Kidney tubule cell (primary cell): ENCODE data around the gene DEGS2.
A peak's percentile ranks its signal among the peaks of the same experiment; 100 is the strongest.

Experiments
- DNase-seq: peaks from one replicate; pipeline ENCODE4 v3.0.0-alpha.2; 2018; ENCODE audit warnings: low spot score

DEGS2 gene

DNA sequence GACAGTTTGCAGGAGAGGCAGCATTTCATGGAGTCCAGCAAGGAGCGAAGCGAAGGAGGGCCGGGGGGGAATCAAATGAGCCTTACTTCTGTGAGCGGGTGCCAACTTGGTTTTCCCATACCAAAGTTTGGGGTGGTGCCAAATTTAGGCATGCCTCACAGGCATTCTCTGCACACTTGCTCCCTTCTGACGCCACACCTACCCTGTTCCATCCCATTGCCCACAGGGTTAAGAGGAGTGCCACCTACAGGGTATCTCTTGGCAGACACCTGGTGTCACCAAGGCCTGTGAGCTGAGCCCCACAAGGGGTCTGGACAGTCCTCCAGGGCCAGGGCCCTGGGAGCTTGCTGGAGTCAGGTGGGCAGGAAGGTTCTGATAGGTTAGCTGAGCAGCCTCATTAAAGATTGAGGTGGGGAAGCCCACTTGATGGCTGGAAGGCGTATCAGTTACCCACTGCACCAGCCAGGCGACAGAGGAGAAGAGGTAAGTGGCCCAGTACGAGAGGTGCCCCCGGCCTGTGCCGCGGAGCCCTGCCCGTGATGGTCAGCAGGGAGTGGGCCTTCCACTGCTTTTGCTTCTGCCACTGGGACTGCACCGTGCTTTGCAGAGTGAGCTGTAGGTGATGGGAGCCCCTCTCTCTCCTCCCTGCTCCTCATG lies 45.2 kb downstream of the DEGS2 start:
- peak; percentile 28 for DNase-seq

- DNase-seq: no peak
These were observed 47.3 kb downstream of the DEGS2 start for GRCh38 chr14:100111931-100112704.

DNA sequence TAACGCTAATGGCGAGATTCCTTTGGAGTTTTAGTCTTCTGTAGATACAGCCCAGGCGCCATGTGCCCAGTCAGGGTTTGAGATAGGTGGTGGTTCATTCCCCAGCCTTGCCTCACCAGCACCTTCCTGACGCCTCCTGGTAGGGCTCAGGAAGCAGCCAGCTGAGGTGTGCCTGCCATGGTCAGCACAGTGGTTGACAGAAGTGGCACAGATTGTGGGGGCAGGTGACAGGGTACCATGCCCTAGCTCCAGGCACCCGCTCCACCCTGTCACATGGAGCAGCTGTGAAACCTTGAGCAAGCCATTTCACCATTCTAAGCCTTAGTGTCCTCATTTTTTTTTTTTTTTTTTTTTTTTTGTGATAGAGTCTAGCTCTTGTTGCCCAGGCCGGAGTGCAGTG lies 48.6 kb downstream of the DEGS2 start:
- no peak for DNase-seq

GRCh38 chr14:100109594-100109955 lies 49.9 kb downstream of the DEGS2 start:
- no peak for DNase-seq

DNA sequence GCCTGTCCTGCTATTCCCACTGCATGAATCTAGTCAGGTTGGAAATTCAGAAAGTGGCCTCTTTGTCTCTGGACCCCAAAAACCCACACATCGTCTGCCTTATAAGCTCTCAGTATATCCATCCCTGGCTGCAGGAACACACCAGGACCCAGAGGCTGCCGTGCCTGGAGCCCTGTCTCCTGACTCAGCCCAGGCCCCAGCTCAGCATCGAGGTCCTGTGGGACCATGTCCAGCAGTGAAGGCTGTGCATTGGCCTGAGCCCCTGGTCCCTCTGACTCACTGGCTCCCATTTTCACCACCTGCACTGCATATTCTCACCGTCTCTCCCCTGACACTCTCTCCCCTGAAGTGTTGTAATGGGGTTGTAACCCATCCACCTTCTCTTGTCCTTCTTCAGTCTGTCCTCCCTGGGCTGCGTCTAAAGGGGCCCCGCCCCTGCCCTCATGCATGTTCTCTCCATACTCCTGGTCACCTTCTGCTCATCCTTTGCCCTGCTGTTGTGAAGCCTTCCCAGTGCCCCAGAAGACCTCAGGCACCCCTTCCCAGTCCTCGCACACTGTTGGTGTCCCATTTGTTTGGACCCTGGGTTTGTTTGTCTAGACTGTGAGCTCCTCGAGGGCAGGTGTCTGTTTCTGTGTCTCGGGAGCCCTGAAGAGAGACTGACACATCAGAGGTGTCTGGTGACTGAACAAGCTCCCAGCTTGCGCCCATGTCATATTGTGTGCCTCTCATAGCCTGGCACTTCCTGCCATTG lies 50.4 kb downstream of the DEGS2 start:
- DNase-seq: no peak

DNA sequence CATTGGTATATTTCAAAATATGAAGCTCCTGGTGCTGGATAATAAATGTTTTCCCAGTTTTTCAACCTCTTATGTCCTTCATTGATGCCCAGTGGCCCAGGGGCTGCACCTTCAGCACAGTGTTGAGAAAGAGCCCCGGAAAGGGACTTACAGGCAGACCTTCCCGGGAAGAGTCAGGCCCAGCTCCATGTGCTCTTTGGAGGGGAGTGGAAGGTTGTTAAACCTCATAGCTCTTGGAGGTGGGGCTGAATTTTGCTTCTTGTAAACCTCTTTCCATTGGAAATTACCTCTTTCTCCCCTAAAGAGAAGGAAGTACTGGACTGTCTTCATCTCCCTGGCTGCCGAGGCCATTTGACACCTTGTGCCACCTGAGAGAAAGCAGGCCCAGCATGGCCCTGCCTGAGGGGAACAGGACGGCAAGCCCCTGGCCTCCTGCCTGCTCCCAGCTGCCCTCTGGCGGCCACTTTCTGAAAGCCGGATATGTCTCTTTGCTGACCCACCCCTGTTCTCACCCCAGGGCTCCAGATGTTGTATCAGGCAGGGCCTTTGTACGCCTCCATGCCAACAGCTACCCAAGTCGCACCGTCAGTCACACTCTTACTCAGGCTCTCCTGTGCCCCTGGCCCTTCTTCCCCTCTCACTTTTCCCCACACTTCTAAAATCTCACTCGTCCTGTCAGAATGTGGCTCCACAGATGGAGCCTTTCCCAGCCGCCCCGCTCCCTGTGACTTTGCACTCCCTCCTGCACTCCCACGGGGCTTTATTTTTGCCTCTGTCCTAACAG lies 51.2 kb downstream of the DEGS2 start:
- peak; percentile 69 for DNase-seq

DNA sequence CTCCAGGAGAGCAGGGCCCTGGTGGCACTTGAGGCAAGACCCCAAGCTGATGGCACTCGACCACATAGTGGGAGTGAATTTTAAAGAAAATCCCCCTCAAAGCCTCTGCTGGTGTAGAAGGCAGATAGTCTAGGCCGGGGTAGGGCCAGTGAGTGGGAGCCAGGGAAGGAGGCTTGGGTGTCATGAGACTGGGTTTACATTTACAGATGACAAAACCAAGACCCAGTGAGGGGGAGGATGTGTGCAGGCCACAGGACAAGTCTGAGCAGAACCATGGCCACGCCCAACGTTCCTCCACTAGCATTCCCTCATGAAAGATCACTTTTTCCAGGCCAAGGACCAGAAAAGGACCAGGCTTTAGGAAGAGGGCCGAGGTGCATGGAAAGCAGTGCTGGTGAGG lies 52.2 kb downstream of the DEGS2 start:
- DNase-seq: no peak

DNA sequence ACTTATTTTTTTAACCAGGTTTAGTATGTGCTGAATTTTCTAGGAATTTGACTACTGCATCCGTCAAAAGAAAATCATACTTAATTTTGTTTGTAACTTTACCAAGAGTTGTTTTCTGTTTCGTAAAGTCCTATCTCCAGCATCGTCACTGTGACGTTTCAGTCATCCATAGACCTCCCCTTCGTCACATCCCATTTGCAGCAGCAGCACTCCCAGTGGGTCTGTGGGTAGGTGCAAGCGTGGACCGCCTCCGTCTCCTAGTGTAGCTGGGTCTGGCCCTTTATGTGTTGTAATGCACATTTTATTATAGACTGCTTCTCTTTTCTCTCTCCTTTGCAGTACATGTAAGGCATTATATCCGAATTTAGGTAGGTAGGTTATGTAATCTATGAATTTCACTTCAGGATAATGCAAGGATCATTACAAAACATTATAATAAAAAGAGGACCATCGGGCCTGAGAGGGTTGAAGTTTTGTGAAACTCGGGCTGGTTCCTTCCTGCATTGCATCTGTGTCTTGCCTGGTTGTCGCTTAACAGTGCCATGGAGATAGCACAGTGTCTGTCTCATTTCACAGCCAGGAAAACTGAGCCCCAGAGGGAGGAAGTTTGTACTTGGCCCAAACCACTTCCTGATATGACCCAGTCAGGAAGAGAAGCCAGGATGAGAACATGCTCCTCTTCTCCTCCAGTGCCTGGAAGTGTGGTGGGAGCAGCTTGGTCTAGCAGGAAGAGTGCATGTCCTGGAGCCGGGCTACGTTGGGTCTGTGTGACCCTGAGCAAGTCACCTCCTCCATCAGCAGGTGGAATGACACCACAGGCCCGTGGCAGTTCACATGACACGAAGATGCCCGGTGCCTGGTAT lies 53.0 kb downstream of the DEGS2 start:
- peak; percentile 9 for DNase-seq

DNA sequence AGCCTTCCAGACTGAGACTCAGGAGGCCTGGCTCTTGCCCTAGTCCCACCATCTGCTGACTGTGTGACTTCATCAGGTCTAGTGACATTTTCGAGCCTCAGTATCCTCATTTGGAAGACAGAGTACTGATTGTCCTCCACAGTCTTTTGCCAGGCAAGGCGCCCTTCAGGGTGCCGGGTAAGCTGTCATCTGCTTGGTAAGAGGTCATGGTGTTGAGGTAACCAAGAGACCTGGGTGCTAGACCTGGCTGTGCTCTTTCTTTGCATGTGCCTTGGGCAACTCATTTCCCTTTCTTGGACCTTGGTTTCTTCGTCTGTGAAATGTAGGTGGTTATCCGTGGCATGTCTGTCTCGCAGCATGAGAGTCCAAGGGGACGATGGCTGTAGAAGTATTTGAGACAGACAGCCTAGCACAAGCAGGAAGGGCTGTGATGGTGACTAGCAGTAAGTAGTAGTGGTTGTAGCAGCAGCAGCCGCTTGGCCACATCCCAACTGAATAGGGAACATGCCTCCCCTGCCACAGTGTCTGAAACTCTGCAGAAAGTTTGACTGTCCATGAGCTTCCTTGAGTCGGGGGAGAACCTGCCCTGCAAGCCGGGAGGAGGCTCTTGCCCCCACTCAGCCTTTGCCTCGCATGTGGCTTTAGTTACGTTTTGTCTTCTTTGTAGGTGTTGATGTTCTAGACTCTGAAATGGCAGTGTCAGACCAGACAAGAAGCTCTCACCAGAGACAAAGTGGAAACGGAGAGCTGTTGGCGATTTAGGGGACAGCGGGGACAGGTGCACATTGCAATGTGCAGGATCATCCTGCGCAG lies 53.9 kb downstream of the DEGS2 start:
- DNase-seq: no peak

GRCh38 chr14:100104523-100105300 lies 54.7 kb downstream of the DEGS2 start:
- DNase-seq: no peak

DNA sequence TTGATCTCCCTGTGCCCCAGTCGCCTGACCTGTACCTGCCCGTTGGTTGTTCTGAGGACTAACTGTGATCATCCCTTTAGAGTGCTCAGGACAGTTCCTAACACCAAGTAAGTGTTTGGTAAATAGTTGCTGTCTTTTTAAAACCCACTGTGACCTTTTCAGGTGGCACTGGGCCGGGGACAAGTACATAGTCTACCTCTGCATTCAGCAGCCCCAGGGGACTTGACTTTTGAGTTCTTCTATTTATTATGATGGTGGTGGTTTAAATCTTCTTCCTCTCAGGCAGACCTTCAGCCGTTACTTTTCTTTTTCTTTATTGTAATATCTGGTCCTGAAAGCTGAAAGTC lies 55.5 kb downstream of the DEGS2 start:
- DNase-seq: no peak

GRCh38 chr14:100103250-100104005 lies 56.0 kb downstream of the DEGS2 start:
- no peak for DNase-seq

DNA sequence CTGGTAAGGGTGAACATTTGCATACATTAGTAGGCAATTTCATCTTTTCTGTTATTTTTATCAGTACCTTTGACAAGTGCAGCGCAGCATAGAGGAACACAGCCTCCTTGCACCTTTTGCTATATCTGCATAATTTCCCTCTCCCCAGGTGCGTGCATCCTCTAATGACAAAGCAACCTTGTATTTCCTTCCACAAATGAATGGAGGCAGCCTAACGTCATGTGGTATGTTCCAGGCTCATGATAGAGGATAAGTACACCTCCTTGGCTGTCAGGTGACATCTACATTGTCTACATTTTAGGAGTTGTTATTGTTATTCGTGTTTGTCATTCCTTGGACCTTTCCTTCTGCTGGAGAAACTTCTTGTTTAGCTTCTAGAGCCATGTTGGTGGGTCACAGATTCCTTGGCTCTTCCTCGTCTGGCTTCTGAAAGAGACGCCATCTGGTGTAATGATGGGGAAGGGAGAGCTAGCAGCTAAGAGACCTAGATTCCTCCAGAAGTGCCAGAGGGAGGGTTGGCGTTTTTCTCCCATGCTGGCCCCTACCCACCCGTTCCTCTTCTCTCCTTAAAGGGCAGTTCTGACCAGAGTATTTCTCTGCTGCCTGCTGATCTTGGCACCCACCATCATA lies 57.2 kb downstream of the DEGS2 start:
- no peak for DNase-seq

DNA sequence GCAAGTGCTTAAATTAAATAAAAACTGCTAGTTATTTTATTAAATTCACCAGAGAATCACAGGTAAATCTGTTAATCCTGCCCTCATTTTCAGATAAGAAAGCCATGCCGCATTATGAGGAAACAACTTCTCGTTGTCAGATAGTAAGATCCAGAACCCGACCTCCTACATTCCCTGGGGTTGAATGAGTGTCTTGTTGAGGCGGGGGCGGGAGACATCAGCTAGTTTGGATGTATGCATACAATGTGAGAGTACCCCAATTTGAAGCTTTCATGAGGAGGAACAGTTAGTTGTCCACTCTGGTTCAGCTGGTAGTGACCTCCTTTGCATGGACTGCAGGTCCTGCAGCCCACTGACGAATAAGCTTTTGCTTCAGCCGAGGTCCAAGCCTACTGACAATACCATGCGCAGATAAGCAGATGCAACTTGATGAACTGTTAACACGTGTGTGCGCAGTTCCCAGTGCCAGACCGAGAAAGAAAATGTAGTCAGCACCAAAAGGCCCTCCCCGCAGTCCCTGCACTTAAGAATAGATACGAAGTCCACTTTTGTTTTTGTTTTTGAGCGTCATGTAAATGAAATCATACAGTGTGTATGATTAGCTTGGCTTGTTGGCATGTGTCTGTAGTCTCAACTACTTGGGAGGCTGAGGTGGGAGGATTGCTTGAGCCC lies 59.3 kb downstream of the DEGS2 start:
- DNase-seq: no peak

DNA sequence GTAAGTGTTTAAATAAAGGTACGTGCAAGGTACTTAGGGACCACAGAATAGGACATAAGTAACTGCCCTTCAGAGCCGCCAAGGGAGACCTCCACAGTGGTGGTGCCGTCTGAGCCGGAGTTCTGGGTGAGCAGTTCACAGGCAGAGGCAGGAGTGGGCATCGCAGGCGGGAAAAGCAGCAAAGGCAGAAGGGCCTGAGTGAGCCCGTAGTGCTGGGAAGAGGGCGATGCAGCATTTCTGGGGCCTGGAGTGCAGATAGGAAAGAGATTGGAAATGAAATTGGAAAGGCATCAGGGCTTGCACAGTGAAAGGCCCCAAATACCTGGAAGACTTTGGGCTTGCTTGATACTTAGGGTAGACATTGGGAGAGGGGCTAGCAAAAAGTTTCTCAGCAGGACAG lies 61.3 kb downstream of the DEGS2 start:
- DNase-seq: no peak

GRCh38 chr14:100096656-100097055 lies 62.8 kb downstream of the DEGS2 start:
- no peak for DNase-seq
